Urinary bladder (tissue), 4 donors: ENCODE data around the gene MIGA2. TPM values are rescaled to one million over a fixed set of nuclear protein-coding genes. Genes with fewer than 3 reads are reported as not detected.

Experiments used
- DNase-seq: peaks from one replicate; pipeline ENCODE4 v3.0.0-alpha.2; 2015; ENCODE audit errors: extremely low spot score
- H3K27ac ChIP-seq: one replicate; pipeline ENCODE4 v1.5.1; 2013; ENCODE audit warnings: low read depth, mild to moderate bottlenecking, moderate library complexity
- H3K36me3 ChIP-seq: one replicate; pipeline ENCODE4 v1.6.1; 2013; ENCODE audit warnings: mild to moderate bottlenecking, moderate library complexity; ENCODE audit not compliant: insufficient read depth
- H3K4me1 ChIP-seq: one replicate; pipeline ENCODE4 v1.6.1; 2013; ENCODE audit warnings: mild to moderate bottlenecking, moderate library complexity; ENCODE audit not compliant: insufficient read depth
- H3K4me3 ChIP-seq: one replicate; pipeline ENCODE4 v1.5.1; 2013; ENCODE audit warnings: low read depth, low read length
- WGBS: extraction: QIAGEN DNeasy Blood & Tissue Kit; methylation state at CpG from one replicate; pipeline ENCODE4 v1.1.7; 2013; 5-methylcytosine and 5-hydroxymethylcytosine counted together
- polyA plus RNA-seq: library from polyadenylated mRNA; stranded (reverse); fragments of 200-250 nt; gene quantifications from one replicate; pipeline ENCODE4 v1.2.3, GENCODE V29; 2013
- total RNA-seq: library from RNA; depleted of rRNA; stranded (reverse); fragments of >200 nt; gene quantifications from one replicate; pipeline ENCODE4 v1.2.3, GENCODE V29; 2014
- donor health status: healthy with polysubstance abuse.
- donor health status: healthy.

The MIGA2 gene
- total and polyA plus RNA-seq, 2 donors = 16.4 to 34.5 TPM

- Histone ChIP-seq H3K36me3 (no peaks in the 10 kb centered on the region), H3K27ac (no peak overlapping the region), H3K4me3 (peak overlapping the region; percentile 84), H3K4me1 (peaks cover 2% of the 10 kb centered on the region)
- 8% methylated on average over 32 of the region's 32 CpGs for WGBS
- DNase-seq = no peak
Observed at GRCh38 chr9:129036923-129037766, 719 bp downstream of the MIGA2 start.

- Histone ChIP-seq H3K27ac (no peak overlapping the region), H3K4me1 (peaks cover 2% of the 10 kb centered on the region), H3K36me3 (no peaks in the 10 kb centered on the region), H3K4me3 (peak overlapping the region; percentile 84)
- 28% methylated on average over 6 of the region's 6 CpGs for WGBS
- DNase-seq = no peak
Observed at GRCh38 chr9:129037767-129038098, 1.3 kb downstream of the MIGA2 start.

DNA sequence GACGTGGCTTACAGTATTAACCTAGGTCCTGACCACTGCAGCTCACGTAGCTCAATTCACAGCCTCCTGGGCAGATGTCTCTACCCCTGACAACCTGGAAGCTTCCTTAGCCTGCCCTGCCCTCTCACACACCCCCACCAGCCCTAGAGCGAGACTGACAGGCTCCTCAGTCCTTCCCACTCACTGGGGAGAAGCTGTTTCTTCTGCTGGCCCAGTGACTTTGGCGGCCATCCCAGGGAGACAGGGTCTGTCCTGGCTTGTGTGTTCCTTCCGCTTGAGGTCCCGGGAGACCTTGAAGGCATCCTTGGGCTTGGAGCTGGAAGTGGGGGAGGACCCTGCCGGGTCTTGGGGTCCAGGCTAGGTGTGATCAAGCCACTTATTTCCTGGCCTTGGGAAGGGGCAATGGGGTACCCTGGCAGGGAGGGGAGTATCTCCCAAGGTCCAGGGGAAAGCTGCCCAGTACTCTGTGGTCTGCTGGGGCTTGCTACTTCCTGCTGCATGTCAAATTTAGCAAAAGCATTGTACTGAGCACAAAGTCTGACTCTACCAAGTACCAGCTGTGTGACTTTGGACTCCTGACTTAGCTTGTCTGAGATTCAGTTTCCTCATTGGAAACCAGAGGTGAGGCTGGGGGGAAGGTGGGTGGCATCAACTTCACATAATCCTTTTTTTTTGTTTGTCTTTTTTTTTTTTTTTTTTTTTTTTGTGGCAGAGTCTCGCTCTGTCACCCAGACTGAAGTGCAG is 1.9 kb downstream of the MIGA2 start:
- no peak for DNase-seq
- no peaks in the 10 kb centered on the region for H3K36me3 ChIP-seq
- H3K27ac ChIP-seq = peak overlapping the region; percentile 2
- 66% methylated on average over 8 of the region's 8 CpGs for WGBS
- peaks cover 2% of the 10 kb centered on the region for H3K4me1 ChIP-seq
- H3K4me3 ChIP-seq = no peak overlapping the region

DNA sequence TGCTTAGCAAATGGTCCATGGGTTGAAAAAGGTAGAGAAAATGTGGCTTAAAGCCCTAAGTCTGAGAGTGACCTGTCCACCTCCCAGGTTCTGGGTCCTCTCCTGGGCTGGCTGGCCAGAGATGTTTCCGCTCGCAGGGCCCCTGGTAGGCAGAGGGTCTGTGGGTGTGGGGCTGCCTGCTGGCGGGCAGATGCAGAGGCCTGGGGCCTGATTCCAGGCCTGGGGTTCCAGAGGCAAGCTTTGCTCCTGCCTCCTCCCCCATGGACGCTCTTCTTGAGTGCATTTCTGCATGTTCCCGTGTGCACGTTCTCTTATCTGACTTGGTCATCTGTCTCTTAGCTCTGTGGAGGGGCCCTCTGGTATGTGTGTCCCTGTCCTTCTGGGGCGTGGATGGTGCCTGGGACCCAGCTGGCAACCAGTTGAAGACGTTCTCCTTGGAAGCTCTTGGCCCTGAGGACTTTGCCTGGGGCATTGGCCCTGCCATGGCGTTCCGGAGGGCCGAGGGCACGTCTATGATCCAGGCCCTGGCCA is 3.8 kb downstream of the MIGA2 start:
- Histone ChIP-seq H3K4me3 (no peak overlapping the region), H3K27ac (no peak overlapping the region), H3K36me3 (no peaks in the 10 kb centered on the region), H3K4me1 (peaks cover 2% of the 10 kb centered on the region)
- 87% methylated on average over 12 of the region's 12 CpGs for WGBS
- DNase-seq = no peak

GRCh38 chr9:129042016-129042415 is 5.6 kb downstream of the MIGA2 start:
- Histone ChIP-seq H3K36me3 (no peaks in the 10 kb centered on the region), H3K4me3 (no peak overlapping the region), H3K4me1 (peaks cover 2% of the 10 kb centered on the region), H3K27ac (no peak overlapping the region)
- no peak for DNase-seq
- 92% methylated on average over 16 of the region's 16 CpGs for WGBS

- 77% methylated on average over 8 of the region's 8 CpGs for WGBS
- H3K4me1 ChIP-seq = no peaks in the 10 kb centered on the region
- DNase-seq = peak; percentile 49
- peaks cover 8% of the 10 kb centered on the region for H3K36me3 ChIP-seq
- H3K27ac ChIP-seq = no peak overlapping the region
- no peak overlapping the region for H3K4me3 ChIP-seq
Observed at GRCh38 chr9:129052592-129052991, 16.2 kb downstream of the MIGA2 start.

GRCh38 chr9:129053020-129053419 is 16.6 kb downstream of the MIGA2 start:
- WGBS = 88% methylated on average over 6 of the region's 6 CpGs
- no peak overlapping the region for H3K4me3 ChIP-seq
- H3K27ac ChIP-seq = no peak overlapping the region
- no peaks in the 10 kb centered on the region for H3K4me1 ChIP-seq
- DNase-seq = no peak
- peaks cover 8% of the 10 kb centered on the region for H3K36me3 ChIP-seq

DNA sequence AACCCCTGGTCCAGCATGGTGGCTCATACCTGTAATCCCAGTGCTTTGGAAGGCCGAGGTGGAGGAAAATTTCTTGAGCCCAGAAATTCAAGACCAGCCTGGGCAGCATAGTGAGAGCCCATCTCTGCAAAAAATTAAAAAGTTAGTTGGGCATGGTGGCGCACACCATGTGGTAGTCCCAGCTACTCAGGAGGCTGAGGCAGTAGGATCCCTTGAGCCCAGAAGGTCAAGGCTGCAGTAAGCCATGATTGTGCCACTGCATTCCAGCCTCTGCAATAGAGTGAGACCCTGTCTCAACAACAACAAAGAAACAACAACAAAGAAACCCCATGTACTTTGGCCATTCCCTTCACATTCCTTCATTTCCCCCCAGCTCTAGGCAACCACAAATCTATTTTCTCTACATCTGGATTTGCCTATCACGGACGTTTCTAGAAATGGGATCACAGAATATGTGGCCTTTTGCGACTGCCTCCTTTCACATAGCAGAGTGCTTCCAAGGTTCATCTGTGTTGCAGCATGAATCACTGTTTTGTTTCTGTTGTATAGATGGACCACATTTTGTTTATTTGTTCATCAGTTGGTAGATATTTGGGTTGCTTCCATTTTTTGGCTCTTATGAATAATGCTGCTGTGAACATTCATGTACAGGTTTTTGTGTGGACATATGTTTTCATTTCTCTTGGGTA is 17.9 kb downstream of the MIGA2 start:
- Histone ChIP-seq H3K27ac (no peak overlapping the region), H3K36me3 (peaks cover 8% of the 10 kb centered on the region), H3K4me1 (no peaks in the 10 kb centered on the region), H3K4me3 (no peak overlapping the region)
- DNase-seq = no peak
- WGBS = 89% methylated on average over 5 of the region's 5 CpGs

DNA sequence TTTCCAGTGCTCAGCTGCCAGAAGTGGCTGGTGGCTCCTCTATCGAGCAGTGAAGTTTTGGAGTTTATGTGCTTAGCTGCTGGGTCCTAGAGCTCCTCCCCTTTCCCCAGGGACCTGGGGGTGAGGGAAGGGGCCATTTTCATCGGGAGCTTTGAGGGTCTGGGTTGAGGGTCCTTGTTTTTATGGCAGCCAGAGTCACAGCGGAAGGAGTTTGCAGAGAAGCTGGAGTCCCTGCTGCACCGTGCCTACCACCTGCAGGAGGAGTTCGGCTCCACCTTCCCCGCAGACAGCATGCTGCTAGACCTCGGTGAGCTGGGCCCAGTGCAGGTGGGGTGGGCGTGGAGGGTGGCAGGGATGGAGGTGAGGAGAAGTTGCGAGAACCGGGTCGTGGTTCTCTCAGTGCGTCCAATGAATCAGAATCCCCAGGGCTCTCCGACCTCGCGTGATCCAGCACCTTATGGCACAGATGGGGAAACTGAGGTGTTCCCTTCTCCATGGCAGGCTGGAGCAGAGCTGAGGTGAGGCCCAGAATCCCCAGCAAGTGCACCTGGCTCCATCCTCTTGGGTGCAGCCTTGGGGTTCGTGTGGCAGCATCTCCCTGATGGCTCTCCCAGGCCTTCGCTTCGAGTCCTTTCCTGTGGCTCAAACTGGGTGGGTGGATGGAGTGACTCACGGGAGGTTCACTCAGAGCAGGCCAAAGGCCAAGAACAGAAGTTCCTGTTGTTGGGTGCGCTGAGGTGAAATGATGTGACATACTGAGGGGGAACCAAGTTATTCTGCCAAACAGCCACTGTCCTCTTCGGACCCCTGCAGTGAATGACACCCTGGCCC is 22.8 kb downstream of the MIGA2 start:
- WGBS = 87% methylated on average over 21 of the region's 21 CpGs
- no peak for DNase-seq
- H3K4me1 ChIP-seq = no peaks in the 10 kb centered on the region
- H3K4me3 ChIP-seq = no peak overlapping the region
- no peak overlapping the region for H3K27ac ChIP-seq
- peaks cover 12% of the 10 kb centered on the region for H3K36me3 ChIP-seq

- no peak overlapping the region for H3K4me3 ChIP-seq
- WGBS = 95% methylated on average over 37 of the region's 37 CpGs
- no peak overlapping the region for H3K27ac ChIP-seq
- H3K36me3 ChIP-seq = peaks cover 11% of the 10 kb centered on the region
- no peaks in the 10 kb centered on the region for H3K4me1 ChIP-seq
- no peak for DNase-seq
Observed at GRCh38 chr9:129059796-129060785, 23.7 kb downstream of the MIGA2 start.

GRCh38 chr9:129060991-129061390 is 24.6 kb downstream of the MIGA2 start:
- H3K27ac ChIP-seq = no peak overlapping the region
- WGBS = 92% methylated on average over 12 of the region's 12 CpGs
- H3K36me3 ChIP-seq = peaks cover 11% of the 10 kb centered on the region
- DNase-seq = no peak
- H3K4me3 ChIP-seq = no peak overlapping the region
- no peaks in the 10 kb centered on the region for H3K4me1 ChIP-seq

- no peak for DNase-seq
- no peak overlapping the region for H3K4me3 ChIP-seq
- 94% methylated on average over 9 of the region's 9 CpGs for WGBS
- no peaks in the 10 kb centered on the region for H3K4me1 ChIP-seq
- no peak overlapping the region for H3K27ac ChIP-seq
- H3K36me3 ChIP-seq = peaks cover 15% of the 10 kb centered on the region
Observed at GRCh38 chr9:129063061-129063460, 26.6 kb downstream of the MIGA2 start.
